OCI-LY3 (cell line): ENCODE measurements around the gene BBS12.

Experiments used
- H2AFZ ChIP-seq: fragments of 200-600, 300-600 bp; shearing (Covaris generic); 2 replicates; pipeline ENCODE4 v1.6.0; 2014; ENCODE audit warnings: antibody characterized with exemption, low read depth, low read length
- H3K27ac ChIP-seq: fragments of 200-600, 300-600 bp; sonication (generic); 2 replicates; pipeline ENCODE4 v1.5.1; 2014; ENCODE audit warnings: mild to moderate bottlenecking, low read length, moderate library complexity, mixed read lengths
- H3K27me3 ChIP-seq: fragments of 200-600, 300-600 bp; sonication (generic); 2 replicates; pipeline ENCODE4 v1.6.1; 2014; ENCODE audit warnings: low read depth, low read length, mixed read lengths
- H3K36me3 ChIP-seq: fragments of 200-600, 300-600 bp; sonication (generic); replicated peaks from 2 replicates; pipeline ENCODE3; 2014; ENCODE audit warnings: low read depth, low read length, mixed read lengths
- H3K4me1 ChIP-seq: fragments of 300-600, 200-600 bp; sonication (generic); 2 replicates; pipeline ENCODE4 v1.6.1; 2014; ENCODE audit warnings: low read length, mixed read lengths
- H3K4me2 ChIP-seq: fragments of 200-600, 300-600 bp; sonication (generic); 2 replicates; pipeline ENCODE4 v1.6.1; 2014; ENCODE audit warnings: low read length, mixed read lengths
- H3K4me3 ChIP-seq: fragments of 300-600, 200-600 bp; sonication (generic); 2 replicates; pipeline ENCODE4 v1.5.1; 2014; ENCODE audit warnings: antibody characterized with exemption, mild to moderate bottlenecking, low read length, moderate library complexity
- H3K79me2 ChIP-seq: fragments of 300-600, 200-600 bp; shearing (Covaris generic); 2 replicates; pipeline ENCODE4 v1.6.1; 2014; ENCODE audit warnings: mild to moderate bottlenecking, low read length, mixed read lengths
- H3K9ac ChIP-seq: fragments of 300-600, 200-600 bp; shearing (Covaris generic); 2 replicates; pipeline ENCODE4 v1.6.0; 2014; ENCODE audit warnings: mild to moderate bottlenecking, low read length, moderate library complexity
- H3K9me3 ChIP-seq: fragments of 200-600, 300-600 bp; shearing (Covaris generic); 2 replicates; pipeline ENCODE4 v1.6.1; 2014; ENCODE audit warnings: low read length, mixed read lengths; ENCODE audit not compliant: insufficient read depth
- H4K20me1 ChIP-seq: fragments of 200-600, 300-600 bp; sonication (generic); 2 replicates; pipeline ENCODE4 v1.6.1; 2016; ENCODE audit warnings: low read length, mixed read lengths; ENCODE audit not compliant: insufficient read depth
- EZH2phosphoT487 ChIP-seq: fragments of 200-600 bp; shearing (Covaris generic); IDR thresholded peaks from 2 replicates; pipeline ENCODE4 v1.6.1; 2018; ENCODE audit warnings: antibody characterized with exemption, mixed run types, low read depth
- TF ChIP-seq, protein P1 (sequence below): fragments of 200-600, 300-600 bp; sonication (generic); IDR thresholded peaks from 2 replicates; pipeline ENCODE4 v1.5.1; 2014; ENCODE audit warnings: antibody characterized with exemption, low read length, low read depth

The BBS12 gene

DNA sequence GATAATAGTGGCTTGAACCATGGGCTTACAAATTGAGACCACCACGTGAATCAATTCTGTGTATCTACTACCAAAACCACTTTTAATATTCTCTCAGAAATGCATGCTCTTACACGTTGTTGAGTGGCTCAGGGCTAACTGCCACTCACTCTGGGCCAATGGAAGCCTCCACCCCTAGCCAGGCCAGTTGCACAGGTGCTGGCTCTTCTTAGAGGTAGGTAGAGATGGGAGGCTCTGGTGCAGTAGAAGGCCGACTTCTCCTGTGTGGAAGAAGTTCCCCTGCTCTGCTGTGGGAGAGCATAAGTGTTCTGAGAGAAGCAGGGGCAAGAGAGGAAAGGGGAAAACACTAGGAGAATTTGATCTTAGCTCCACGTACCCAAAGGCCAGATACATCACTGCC lies 25.0 kb upstream of the BBS12 start:
- Histone ChIP-seq H4K20me1 (no peaks in the 10 kb centered on the region), H3K4me1 (peaks cover 80% of the 10 kb centered on the region), H3K4me3 (no peak overlapping the region), H3K27me3 (no peaks in the 10 kb centered on the region), H3K27ac (no peak overlapping the region), H3K4me2 (no peak overlapping the region), H3K36me3 (peaks cover 5% of the 10 kb centered on the region), H3K79me2 (no peaks in the 10 kb centered on the region), H3K9me3 (no peaks in the 10 kb centered on the region), H2AFZ (no peak overlapping the region), H3K9ac (no peak overlapping the region)
- no peak for TF ChIP-seq EZH2phosphoT487
- TF ChIP-seq, protein P1, sequence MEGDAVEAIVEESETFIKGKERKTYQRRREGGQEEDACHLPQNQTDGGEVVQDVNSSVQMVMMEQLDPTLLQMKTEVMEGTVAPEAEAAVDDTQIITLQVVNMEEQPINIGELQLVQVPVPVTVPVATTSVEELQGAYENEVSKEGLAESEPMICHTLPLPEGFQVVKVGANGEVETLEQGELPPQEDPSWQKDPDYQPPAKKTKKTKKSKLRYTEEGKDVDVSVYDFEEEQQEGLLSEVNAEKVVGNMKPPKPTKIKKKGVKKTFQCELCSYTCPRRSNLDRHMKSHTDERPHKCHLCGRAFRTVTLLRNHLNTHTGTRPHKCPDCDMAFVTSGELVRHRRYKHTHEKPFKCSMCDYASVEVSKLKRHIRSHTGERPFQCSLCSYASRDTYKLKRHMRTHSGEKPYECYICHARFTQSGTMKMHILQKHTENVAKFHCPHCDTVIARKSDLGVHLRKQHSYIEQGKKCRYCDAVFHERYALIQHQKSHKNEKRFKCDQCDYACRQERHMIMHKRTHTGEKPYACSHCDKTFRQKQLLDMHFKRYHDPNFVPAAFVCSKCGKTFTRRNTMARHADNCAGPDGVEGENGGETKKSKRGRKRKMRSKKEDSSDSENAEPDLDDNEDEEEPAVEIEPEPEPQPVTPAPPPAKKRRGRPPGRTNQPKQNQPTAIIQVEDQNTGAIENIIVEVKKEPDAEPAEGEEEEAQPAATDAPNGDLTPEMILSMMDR, result no peak

DNA sequence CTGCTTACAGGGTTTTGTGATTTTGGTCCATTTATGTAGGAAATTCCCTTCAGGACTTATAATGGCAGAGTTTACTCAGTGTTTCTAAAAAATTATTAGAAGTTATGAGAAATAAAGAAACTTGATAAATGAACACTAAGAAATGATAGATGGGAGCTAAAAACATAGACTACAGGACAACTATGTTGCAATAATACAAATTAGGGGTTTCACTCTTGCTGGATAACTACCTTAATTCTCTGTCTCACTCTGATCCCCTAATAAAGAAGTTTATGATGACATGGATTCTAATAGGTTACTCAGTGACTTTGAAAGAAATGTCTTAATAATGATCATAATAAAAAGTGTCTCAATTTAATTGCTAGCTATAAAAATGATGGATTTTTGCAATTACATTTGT lies 23.3 kb upstream of the BBS12 start:
- H3K9me3 ChIP-seq, result no peaks in the 10 kb centered on the region
- no peak overlapping the region for H3K4me3 ChIP-seq
- TF ChIP-seq EZH2phosphoT487, result no peak
- TF ChIP-seq, protein P1, result no peak
- H2AFZ ChIP-seq, result no peak overlapping the region
- peak overlapping the region; percentile 99 for H3K4me2 ChIP-seq
- H3K9ac ChIP-seq, result no peak overlapping the region
- peak overlapping the region; percentile 77; the same call in 1 of the 2 replicates for H3K27ac ChIP-seq
- no peaks in the 10 kb centered on the region for H4K20me1 ChIP-seq
- no peaks in the 10 kb centered on the region for H3K27me3 ChIP-seq
- peaks cover 89% of the 10 kb centered on the region for H3K4me1 ChIP-seq
- H3K79me2 ChIP-seq, result no peaks in the 10 kb centered on the region
- H3K36me3 ChIP-seq, result peaks cover 5% of the 10 kb centered on the region

DNA sequence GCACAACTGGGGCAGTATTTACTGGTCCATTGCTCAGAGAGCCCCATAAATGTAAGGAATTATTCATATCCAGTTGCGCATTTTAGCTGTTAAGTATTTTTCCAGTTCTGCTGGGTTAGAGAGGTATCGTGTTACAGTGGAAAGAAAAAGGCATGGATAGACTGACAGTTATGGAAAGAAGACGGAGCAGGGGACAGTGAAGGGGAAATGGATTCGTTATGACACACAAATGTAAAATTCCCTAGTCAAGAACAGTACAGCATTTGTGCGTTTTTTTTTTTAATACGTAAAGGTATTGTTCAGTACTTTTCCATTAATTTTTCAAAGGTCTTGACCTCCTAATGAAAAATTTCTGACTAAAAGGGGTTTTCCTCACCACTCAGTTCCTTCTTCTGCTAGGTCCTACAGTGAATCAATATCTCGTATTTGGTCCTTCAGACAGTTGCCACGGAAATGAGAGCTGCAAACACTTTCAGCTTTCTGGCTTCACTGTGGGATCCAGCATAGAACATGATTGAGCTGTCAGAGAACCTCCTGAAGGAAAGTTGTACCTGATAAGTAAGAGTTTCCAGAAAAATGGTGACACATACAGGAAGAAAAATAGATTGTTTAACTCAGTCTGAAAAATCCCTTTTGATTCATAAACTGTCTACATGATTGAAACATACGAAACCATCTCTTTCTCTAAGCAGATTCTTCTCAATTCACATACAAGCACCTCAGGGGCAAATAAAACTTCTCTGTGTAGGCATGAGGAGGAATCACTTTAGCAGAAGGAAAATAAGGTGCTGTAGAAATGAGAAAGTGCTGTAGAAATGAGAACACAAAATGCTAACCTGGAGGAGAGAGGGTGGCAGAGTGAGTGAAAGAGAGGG lies 21.8 kb upstream of the BBS12 start:
- TF ChIP-seq, protein P1, result no peak
- no peak for TF ChIP-seq EZH2phosphoT487
- no peaks in the 10 kb centered on the region for H3K9me3 ChIP-seq
- H3K27me3 ChIP-seq, result no peaks in the 10 kb centered on the region
- H3K27ac ChIP-seq, result peak overlapping the region; percentile 77
- H4K20me1 ChIP-seq, result no peaks in the 10 kb centered on the region
- peaks cover 80% of the 10 kb centered on the region for H3K4me1 ChIP-seq
- H3K79me2 ChIP-seq, result no peaks in the 10 kb centered on the region
- no peaks in the 10 kb centered on the region for H3K36me3 ChIP-seq
- H3K4me2 ChIP-seq, result peak overlapping the region; percentile 99
- H3K4me3 ChIP-seq, result peak overlapping the region; percentile 75
- H2AFZ ChIP-seq, result peak overlapping the region; percentile 1; the same call in 1 of the 2 replicates
- H3K9ac ChIP-seq, result peak overlapping the region; percentile 56

DNA sequence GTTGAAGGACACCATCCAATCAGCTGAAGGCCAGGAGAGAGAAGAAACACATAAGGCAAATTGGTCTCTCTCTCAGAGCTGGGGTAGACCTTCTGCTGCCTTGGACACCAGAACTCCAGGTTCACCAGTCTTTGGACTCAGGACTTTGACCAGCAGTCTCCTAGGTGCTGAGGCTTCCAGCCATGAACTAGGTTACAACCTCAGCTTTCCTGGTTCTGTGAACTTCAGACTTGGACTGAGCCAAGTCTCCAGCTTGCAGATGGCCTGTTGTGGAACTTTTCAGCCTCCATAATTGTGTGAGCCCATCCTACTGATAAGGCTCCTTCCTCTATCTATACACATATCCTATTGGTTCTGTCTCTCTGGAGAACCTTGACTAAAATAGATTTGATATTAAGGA lies 20.6 kb upstream of the BBS12 start:
- H3K4me2 ChIP-seq, result peak overlapping the region; percentile 99
- H3K9me3 ChIP-seq, result no peaks in the 10 kb centered on the region
- no peaks in the 10 kb centered on the region for H4K20me1 ChIP-seq
- no peaks in the 10 kb centered on the region for H3K27me3 ChIP-seq
- no peaks in the 10 kb centered on the region for H3K36me3 ChIP-seq
- H2AFZ ChIP-seq, result no peak overlapping the region
- peak overlapping the region; percentile 77 for H3K27ac ChIP-seq
- H3K4me3 ChIP-seq, result peak overlapping the region; percentile 41
- peak overlapping the region; percentile 37 for H3K9ac ChIP-seq
- peaks cover 78% of the 10 kb centered on the region for H3K4me1 ChIP-seq
- no peak for TF ChIP-seq EZH2phosphoT487
- TF ChIP-seq, protein P1, result no peak
- no peaks in the 10 kb centered on the region for H3K79me2 ChIP-seq
